Measurements from ENCODE around the gene CCDC18. TPM values are rescaled to one million over a fixed set of nuclear protein-coding genes. Genes with fewer than 3 reads are reported as not detected.
"Not testable (repeated sequence)": the region's sequence is repeated elsewhere in the genome, so short reads cannot be mapped to it uniquely, and the experiment has no call there.

Gene CCDC18
- total RNA-seq, 1 donor from 2014 or later, result 1.4 TPM

GRCh38 chr1:93164816-93165215, 15.7 kb upstream of the CCDC18 start:
- H3K4me3 ChIP-seq, result no peak overlapping the region
- H3K27ac ChIP-seq, result no peak overlapping the region
- H3K36me3 ChIP-seq, result peaks cover 3% of the 10 kb centered on the region in 2 donors
- TF ChIP-seq, protein P1, sequence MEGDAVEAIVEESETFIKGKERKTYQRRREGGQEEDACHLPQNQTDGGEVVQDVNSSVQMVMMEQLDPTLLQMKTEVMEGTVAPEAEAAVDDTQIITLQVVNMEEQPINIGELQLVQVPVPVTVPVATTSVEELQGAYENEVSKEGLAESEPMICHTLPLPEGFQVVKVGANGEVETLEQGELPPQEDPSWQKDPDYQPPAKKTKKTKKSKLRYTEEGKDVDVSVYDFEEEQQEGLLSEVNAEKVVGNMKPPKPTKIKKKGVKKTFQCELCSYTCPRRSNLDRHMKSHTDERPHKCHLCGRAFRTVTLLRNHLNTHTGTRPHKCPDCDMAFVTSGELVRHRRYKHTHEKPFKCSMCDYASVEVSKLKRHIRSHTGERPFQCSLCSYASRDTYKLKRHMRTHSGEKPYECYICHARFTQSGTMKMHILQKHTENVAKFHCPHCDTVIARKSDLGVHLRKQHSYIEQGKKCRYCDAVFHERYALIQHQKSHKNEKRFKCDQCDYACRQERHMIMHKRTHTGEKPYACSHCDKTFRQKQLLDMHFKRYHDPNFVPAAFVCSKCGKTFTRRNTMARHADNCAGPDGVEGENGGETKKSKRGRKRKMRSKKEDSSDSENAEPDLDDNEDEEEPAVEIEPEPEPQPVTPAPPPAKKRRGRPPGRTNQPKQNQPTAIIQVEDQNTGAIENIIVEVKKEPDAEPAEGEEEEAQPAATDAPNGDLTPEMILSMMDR (IDR thresholded peaks at IDR 0.05), result no peak
- peaks cover 5 to 17% of the 10 kb centered on the region in 2 donors for H3K9me3 ChIP-seq
- H3K4me1 ChIP-seq, result no peaks in the 10 kb centered on the region
- H3K27me3 ChIP-seq, result no peaks in the 10 kb centered on the region
- no peak for DNase-seq (ENCODE audit: low spot score in 2 of 2)
- intact Hi-C loops (cut with DNase I), result no loop called here

GRCh38 chr1:93165895-93166294, 14.6 kb upstream of the CCDC18 start:
- intact Hi-C loops (cut with DNase I); H3K4me3 ChIP-seq; H3K27ac ChIP-seq; H3K36me3 ChIP-seq; H3K4me1 ChIP-seq; H3K27me3 ChIP-seq; DNase-seq (ENCODE audit: low spot score in 2 of 2): not testable (repeated sequence)
- peaks cover 5 to 17% of the 10 kb centered on the region in 2 donors for H3K9me3 ChIP-seq

DNA sequence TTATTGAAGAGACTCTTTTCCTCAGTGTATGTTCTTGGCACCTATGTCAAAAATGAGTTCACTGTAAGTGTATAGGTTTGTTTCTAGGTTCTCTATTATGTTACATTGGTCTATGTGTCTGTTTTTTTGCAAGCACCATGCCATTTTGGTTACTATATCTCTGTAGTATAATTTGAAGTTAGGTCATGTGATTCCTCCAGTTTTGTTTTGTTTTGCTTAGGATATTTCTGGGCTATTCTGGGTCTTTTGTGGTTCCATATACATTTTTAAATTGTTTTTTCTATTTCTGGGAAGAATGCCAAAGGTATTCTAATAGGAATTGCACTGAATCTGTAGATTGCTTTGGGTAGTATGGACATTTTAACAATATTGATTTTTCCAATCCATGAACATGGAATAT, 13.5 kb upstream of the CCDC18 start:
- TF ChIP-seq, protein P1 (IDR thresholded peaks at IDR 0.05), result no peak
- Histone ChIP-seq H3K36me3 (peaks cover 0 to 7% of the 10 kb centered on the region in 2 donors), H3K4me3 (no peak overlapping the region), H3K27me3 (no peaks in the 10 kb centered on the region), H3K27ac (no peak overlapping the region), H3K9me3 (peaks cover 5 to 17% of the 10 kb centered on the region in 2 donors), H3K4me1 (no peaks in the 10 kb centered on the region)
- intact Hi-C loops (cut with DNase I), result no loop called here
- no peak for DNase-seq (ENCODE audit: low spot score in 2 of 2)

DNA sequence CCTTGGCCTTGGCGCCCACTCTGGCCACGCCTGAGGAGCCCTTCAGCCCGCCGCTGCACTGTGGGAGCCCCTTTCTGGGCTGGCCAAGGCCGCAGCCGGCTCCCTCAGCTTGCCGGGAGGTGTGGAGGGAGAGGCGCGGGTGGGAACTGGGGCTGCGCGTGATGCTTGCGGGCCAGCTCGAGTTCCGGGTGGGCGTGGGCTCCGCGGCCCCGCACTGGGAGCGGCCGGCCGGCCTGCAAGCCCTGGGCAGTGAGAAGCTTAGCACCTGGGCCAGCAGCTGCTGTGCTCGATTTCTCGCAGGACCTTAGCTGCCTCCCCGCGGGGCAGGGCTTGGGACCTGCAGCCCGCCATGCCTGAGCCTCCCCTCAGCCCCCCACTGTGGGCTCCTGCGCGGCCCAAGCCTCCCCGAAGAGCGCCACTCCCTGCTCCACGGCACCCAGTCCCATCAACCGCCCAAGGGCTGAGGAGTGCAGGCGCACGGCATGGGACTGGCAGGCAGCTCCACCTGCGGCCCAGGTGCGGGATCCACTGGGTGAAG, 10.3 kb upstream of the CCDC18 start:
- H3K36me3 ChIP-seq; DNase-seq (ENCODE audit: low spot score in 2 of 2); H3K4me3 ChIP-seq; intact Hi-C loops (cut with DNase I); H3K27me3 ChIP-seq; H3K4me1 ChIP-seq; H3K27ac ChIP-seq: not testable (repeated sequence)
- peaks cover 5 to 17% of the 10 kb centered on the region in 2 donors for H3K9me3 ChIP-seq

DNA sequence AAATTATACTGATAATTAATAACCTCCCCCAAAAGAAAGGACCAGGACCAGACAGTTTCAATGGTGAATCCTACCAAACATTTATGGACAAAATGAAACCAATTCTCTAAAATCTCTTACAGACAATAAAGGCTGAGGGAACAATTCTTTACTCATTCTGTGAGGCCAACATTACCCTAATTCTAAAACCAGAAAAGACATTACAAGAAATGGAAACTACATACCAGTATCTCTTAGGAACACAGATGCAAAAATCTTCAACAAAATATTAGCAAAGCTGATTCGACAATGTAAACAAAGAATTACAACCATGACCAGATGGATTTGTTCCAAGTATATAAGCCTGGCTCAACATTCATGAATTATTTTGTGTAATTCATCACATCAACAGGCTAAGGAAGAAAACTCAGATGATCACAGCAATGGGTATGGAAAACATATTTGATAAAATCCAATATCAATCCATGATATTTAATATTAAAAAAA, 8.9 kb upstream of the CCDC18 start:
- H3K9me3 ChIP-seq, result peaks cover 5 to 10% of the 10 kb centered on the region in 2 donors
- H3K4me1 ChIP-seq, result peaks cover 0 to 2% of the 10 kb centered on the region in 2 donors
- TF ChIP-seq, protein P1 (IDR thresholded peaks at IDR 0.05), result no peak
- no peaks in the 10 kb centered on the region for H3K27me3 ChIP-seq
- no peak overlapping the region for H3K27ac ChIP-seq
- no peak overlapping the region for H3K4me3 ChIP-seq
- intact Hi-C loops (cut with DNase I), result no loop called here
- peaks cover 0 to 7% of the 10 kb centered on the region in 2 donors for H3K36me3 ChIP-seq
- no peak for DNase-seq (ENCODE audit: low spot score in 2 of 2)

DNA sequence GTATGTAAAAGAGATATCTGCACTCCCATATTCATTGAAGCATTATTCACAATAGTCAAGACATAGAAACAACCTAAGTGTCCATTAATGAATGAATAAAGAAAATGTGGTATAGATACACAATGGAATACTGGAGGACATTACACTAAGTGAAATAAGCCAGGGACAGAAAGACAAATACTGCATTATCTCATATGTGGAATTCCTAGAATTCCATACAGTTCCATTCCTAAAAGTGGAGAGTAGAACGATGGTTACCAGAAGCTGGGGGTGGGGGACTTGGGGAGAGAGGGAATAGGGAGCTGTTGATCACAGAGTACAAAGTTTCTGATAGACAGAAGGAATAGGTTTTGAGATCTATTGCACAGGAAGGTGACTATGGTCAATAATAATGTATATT, 7.7 kb upstream of the CCDC18 start:
- intact Hi-C loops (cut with DNase I), result no loop called here
- Histone ChIP-seq H3K9me3 (no peaks in the 10 kb centered on the region), H3K27ac (no peak overlapping the region), H3K4me1 (peaks cover 0 to 12% of the 10 kb centered on the region in 2 donors), H3K36me3 (peaks cover 0 to 7% of the 10 kb centered on the region in 2 donors), H3K4me3 (no peak overlapping the region), H3K27me3 (no peaks in the 10 kb centered on the region)
- DNase-seq (ENCODE audit: low spot score in 2 of 2), result no peak
- TF ChIP-seq, protein P1 (IDR thresholded peaks at IDR 0.05), result no peak

- H3K27me3 ChIP-seq; intact Hi-C loops (cut with DNase I); H3K36me3 ChIP-seq; H3K27ac ChIP-seq; H3K4me3 ChIP-seq; DNase-seq (ENCODE audit: low spot score in 2 of 2); H3K9me3 ChIP-seq: not testable (repeated sequence)
- peaks cover 0 to 18% of the 10 kb centered on the region in 2 donors for H3K4me1 ChIP-seq
Observed at GRCh38 chr1:93174638-93175037, 5.9 kb upstream of the CCDC18 start.
